Ascending aorta (tissue), 2 donors: ENCODE measurements around the gene DEK. TPM values are rescaled to one million over a fixed set of nuclear protein-coding genes. Genes with fewer than 3 reads are reported as not detected.

Experiments used
- DNase-seq, 2 donors: peaks; one replicate each; pipeline ENCODE4 v3.0.0-alpha.2; 2019; ENCODE audit warnings: low spot score in 2 of 2
- H3K27ac ChIP-seq, 2 donors: fragments of 200-600 bp; sonication (generic); one replicate each; pipeline ENCODE4 v1.5.1; 2016 to 2017; ENCODE audit warnings: mild to moderate bottlenecking in 1 of 2
- H3K27me3 ChIP-seq: fragments of 200-600 bp; sonication (generic); one replicate; pipeline ENCODE4 v1.5.1; 2017
- H3K36me3 ChIP-seq, 2 donors: fragments of 200-600 bp; sonication (generic); one replicate each; pipeline ENCODE4 v1.5.1; 2016
- H3K4me1 ChIP-seq, 2 donors: fragments of 200-600 bp; sonication (generic); one replicate each; pipeline ENCODE4 v1.5.1; 2016 to 2017; ENCODE audit warnings: mild to moderate bottlenecking in 1 of 2
- H3K4me3 ChIP-seq, 2 donors: fragments of 200-600 bp; sonication (generic); one replicate each; pipeline ENCODE4 v1.5.1; 2016 to 2017; ENCODE audit warnings: mild to moderate bottlenecking in 1 of 2
- H3K9me3 ChIP-seq, 2 donors: fragments of 200-600 bp; sonication (generic); one replicate each; pipeline ENCODE4 v1.5.1; 2016
- intact Hi-C: fragments of 100-400 bp; cut with DNase I; formaldehyde crosslinking; loops from one replicate; pipeline ENCODE4 v1.15.1; 2023
- total RNA-seq: library from RNA; depleted of rRNA; stranded (reverse); fragments of >200 nt; gene quantifications from one replicate; pipeline ENCODE4 v1.1.0, GENCODE V29; 2016
- TF ChIP-seq, protein P1 (sequence below), 3 experiments: fragments of 200-600 bp in 2 of 3; fragments of 450-650 bp in 1 of 3; sonication (generic) in 2 of 3; IDR thresholded peaks; one replicate each; pipeline ENCODE4 v1.5.1; 2016 to 2019; ENCODE audit warnings: antibody characterized with exemption in 3 of 3, mild to moderate bottlenecking in 1 of 3, moderate library complexity in 1 of 3

Gene DEK
- total RNA-seq, 1 donor from 2014 or later: 51.2 TPM

- TF ChIP-seq, protein P1, sequence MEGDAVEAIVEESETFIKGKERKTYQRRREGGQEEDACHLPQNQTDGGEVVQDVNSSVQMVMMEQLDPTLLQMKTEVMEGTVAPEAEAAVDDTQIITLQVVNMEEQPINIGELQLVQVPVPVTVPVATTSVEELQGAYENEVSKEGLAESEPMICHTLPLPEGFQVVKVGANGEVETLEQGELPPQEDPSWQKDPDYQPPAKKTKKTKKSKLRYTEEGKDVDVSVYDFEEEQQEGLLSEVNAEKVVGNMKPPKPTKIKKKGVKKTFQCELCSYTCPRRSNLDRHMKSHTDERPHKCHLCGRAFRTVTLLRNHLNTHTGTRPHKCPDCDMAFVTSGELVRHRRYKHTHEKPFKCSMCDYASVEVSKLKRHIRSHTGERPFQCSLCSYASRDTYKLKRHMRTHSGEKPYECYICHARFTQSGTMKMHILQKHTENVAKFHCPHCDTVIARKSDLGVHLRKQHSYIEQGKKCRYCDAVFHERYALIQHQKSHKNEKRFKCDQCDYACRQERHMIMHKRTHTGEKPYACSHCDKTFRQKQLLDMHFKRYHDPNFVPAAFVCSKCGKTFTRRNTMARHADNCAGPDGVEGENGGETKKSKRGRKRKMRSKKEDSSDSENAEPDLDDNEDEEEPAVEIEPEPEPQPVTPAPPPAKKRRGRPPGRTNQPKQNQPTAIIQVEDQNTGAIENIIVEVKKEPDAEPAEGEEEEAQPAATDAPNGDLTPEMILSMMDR (IDR thresholded peaks at IDR 0.05): no peak
- no peaks in the 10 kb centered on the region for H3K27me3 ChIP-seq
- no peaks in the 10 kb centered on the region for H3K9me3 ChIP-seq
- peaks cover 8 to 54% of the 10 kb centered on the region in 2 donors for H3K36me3 ChIP-seq
- H3K4me1 ChIP-seq: no peaks in the 10 kb centered on the region
- intact Hi-C loops: no loop called here
- no peak overlapping the region for H3K4me3 ChIP-seq
- no peak for DNase-seq
- no peak overlapping the region for H3K27ac ChIP-seq
These were observed 22.1 kb downstream of the DEK start for GRCh38 chr6:18242062-18242851.

DNA sequence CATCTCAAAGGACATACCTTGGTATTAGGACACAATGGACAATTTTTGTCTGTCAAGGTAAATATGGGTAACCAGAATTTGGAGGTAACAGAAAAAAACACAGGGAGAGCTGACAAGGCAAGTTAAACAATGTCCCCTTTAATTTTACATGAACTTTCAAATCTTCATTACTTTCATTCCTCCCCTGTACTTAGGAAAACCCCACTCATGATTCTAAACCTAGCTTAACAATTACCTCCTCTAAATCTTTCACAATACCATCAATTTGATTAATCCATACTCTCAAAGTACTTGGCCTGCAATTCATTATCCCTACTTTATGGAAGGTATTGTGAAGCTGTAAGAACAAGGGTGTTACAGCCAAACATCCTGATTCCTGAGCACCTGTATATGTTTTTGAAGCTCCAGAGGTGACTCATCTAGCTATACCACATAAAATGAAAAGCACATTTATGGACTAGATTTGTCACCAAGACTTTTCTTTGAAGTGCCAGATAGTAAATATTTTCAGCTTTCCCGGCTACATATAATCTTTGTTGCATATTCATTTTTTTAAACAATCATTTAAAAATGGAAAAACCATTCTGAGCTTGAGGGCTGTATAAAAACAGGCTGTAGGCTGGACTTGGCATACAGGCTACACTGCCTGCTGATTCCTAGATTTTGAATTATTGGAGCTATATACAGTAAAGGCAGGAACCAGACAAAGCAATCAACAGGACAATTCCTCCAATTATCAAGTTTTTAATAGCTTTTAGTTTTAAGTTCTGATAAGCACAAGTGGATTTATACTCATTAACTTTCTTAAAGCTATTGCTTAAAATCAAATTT is 22.9 kb downstream of the DEK start:
- Histone ChIP-seq H3K27ac (no peak overlapping the region), H3K36me3 (peaks cover 13 to 62% of the 10 kb centered on the region in 2 donors)

GRCh38 chr6:18240230-18240629 is 24.1 kb downstream of the DEK start:
- intact Hi-C loops: no loop called here
- Histone ChIP-seq H3K9me3 (no peaks in the 10 kb centered on the region), H3K4me1 (no peaks in the 10 kb centered on the region), H3K27ac (no peak overlapping the region), H3K27me3 (no peaks in the 10 kb centered on the region), H3K4me3 (no peak overlapping the region), H3K36me3 (peaks cover 15 to 66% of the 10 kb centered on the region in 2 donors)
- TF ChIP-seq, protein P1 (IDR thresholded peaks at IDR 0.05): no peak
- no peak for DNase-seq

More for the DNA sequence above, 22.9 kb downstream of the DEK start:
- Histone ChIP-seq H3K4me3 (no peak overlapping the region), H3K27me3 (no peaks in the 10 kb centered on the region), H3K4me1 (no peaks in the 10 kb centered on the region), H3K9me3 (no peaks in the 10 kb centered on the region)
- DNase-seq: no peak
- TF ChIP-seq, protein P1 (IDR thresholded peaks at IDR 0.05): no peak
- intact Hi-C loops: no loop called here

DNA sequence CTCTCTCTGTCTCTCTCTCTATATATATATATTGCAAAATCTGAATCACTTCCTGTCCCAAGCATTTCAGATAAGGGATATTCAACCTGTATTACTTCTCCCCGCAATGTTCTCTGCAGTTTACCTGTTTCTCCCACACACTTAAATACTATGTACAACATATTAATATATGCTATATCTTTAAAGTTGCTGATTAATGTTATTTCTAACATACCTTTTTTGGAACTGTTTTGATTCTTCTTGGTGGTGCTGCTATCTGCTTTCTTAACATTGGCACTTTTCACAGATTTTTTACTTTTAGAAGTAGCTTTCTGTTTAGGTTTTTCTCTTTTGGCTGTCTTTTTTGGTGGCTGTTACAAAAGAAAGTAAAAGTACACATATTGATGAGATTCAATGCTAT is 27.2 kb downstream of the DEK start:
- H3K4me3 ChIP-seq: no peak overlapping the region
- H3K36me3 ChIP-seq: peaks cover 26 to 50% of the 10 kb centered on the region in 2 donors
- no peaks in the 10 kb centered on the region for H3K4me1 ChIP-seq
- H3K27ac ChIP-seq: no peak overlapping the region
- DNase-seq: no peak
- H3K27me3 ChIP-seq: no peaks in the 10 kb centered on the region
- TF ChIP-seq, protein P1 (IDR thresholded peaks at IDR 0.05): no peak
- intact Hi-C loops: no loop called here
- peaks cover 0 to 8% of the 10 kb centered on the region in 2 donors for H3K9me3 ChIP-seq

GRCh38 chr6:18235524-18235923 is 28.8 kb downstream of the DEK start:
- no peak for DNase-seq
- H3K4me3 ChIP-seq: no peak overlapping the region
- peaks cover 5 to 19% of the 10 kb centered on the region in 2 donors for H3K9me3 ChIP-seq
- no peaks in the 10 kb centered on the region for H3K27me3 ChIP-seq
- intact Hi-C loops: no loop called here
- H3K36me3 ChIP-seq: peaks cover 26 to 60% of the 10 kb centered on the region in 2 donors
- H3K27ac ChIP-seq: no peak overlapping the region
- no peaks in the 10 kb centered on the region for H3K4me1 ChIP-seq
- TF ChIP-seq, protein P1 (IDR thresholded peaks at IDR 0.05): no peak
